HL-60/S4 treated with retinoic acid at 250 ng/mL for 4 days and 3 days (cell line): ENCODE measurements around the gene OR6K6.

Experiments
- in situ Hi-C: fragments of 300-500 bp; cut with MboI; formaldehyde crosslinking; loops from 2 replicates; pipeline ENCODE4 v1.7.0; 2022; ENCODE audit warnings: low sequenced_read_pairs

Gene OR6K6

GRCh38 chr1:158799689-158800088, 45.2 kb downstream of the OR6K6 start:
- in situ Hi-C loops = loop anchor here (10.0 kb wide), 1 partner anchor 185 kb away; no protein-coding TSS in a partner anchor

- in situ Hi-C loops = no loop called here
Observed at GRCh38 chr1:158800526-158800925, 46.0 kb downstream of the OR6K6 start.

DNA sequence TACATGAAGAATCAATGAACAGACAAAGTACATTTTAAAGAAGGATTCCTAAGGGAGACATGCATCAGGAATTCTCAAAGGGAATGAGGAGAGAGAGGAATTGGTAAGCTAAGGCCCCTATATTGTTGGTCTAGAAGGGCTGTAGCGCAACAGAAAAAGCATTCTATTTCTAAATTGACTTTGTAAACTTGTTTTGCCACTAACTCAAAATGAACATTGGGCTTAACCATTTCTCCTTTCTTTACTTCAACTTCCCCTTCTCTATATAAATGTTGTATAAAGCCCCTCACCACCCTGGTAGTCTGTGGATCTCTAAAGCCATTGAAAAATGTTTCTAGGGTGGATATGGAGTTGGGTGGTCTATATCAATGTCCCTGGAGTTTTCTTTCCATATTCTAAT, 46.9 kb downstream of the OR6K6 start:
- in situ Hi-C loops = no loop called here

DNA sequence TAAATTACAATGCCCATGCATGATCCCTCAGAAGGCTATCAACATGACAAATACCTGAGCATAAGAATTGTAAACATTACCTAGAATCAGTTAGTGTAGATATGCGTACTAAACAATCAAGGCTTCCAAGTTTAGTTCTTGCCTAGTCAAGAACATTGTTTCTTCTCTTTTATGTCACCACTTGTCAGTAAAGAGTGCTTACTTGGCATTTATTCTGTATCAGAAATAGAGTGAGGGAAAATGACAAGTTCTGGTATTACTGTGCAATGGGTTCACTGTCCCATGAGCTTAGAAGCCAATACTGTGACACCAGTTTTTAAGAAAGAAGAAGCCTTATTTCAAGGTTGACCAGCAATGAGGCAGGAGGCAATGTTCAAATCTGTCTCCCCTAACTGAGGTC, 49.2 kb downstream of the OR6K6 start:
- in situ Hi-C loops = no loop called here
